Activated CD8-positive, alpha-beta T cell treated with anti-CD3 and anti-CD28 coated beads for 36 hours (primary cell): ENCODE data around the gene TFCP2L1. TPM values are rescaled to one million over a fixed set of nuclear protein-coding genes. Genes with fewer than 3 reads are reported as not detected.

Source experiments
- ATAC-seq: fragments of 200-7000 bp; cut with Tn5 transposase; one replicate; pipeline ENCODE4 v1.10.0; 2021; ENCODE audit warnings: mild to moderate bottlenecking, moderate library complexity
- CTCF ChIA-PET: fragments of 350-600 bp; sonication (Branson Sonifier 250); formaldehyde crosslinking; loops from one replicate; lab custom pipeline; 2021; ENCODE audit warnings: antibody characterized with exemption; lab: Charles Lee
- POLR2A ChIA-PET: fragments of 350-600 bp; sonication (Branson Sonifier 250); formaldehyde crosslinking; loops from one replicate; lab custom pipeline; 2021; ENCODE audit warnings: antibody characterized with exemption; lab: Charles Lee
- DNase-seq: peaks from one replicate; pipeline ENCODE4 v3.0.0-alpha.2; 2020
- H3K27ac Mint-ChIP-seq: one replicate; pipeline ENCODE4 v1.8.0; 2021; ENCODE audit warnings: mild to moderate bottlenecking, mixed read lengths
- H3K27me3 Mint-ChIP-seq: one replicate; pipeline ENCODE4 v1.8.0; 2021; ENCODE audit warnings: mixed read lengths
- H3K36me3 Mint-ChIP-seq: one replicate; pipeline ENCODE4 v1.8.0; 2021; ENCODE audit warnings: low read depth, mixed read lengths
- H3K4me1 Mint-ChIP-seq: one replicate; pipeline ENCODE4 v1.8.0; 2021; ENCODE audit warnings: low read depth, mixed read lengths
- H3K4me3 Mint-ChIP-seq: one replicate; pipeline ENCODE4 v1.8.0; 2021; ENCODE audit warnings: mild to moderate bottlenecking, moderate library complexity, mixed read lengths
- H3K9me3 Mint-ChIP-seq: one replicate; pipeline ENCODE4 v1.8.0; 2021; ENCODE audit warnings: mixed read lengths
- CTCF ChIP-seq: fragments of 200-600 bp; IDR thresholded peaks from one replicate; pipeline ENCODE4 v1.8.0; 2022; ENCODE audit warnings: antibody characterized with exemption, mild to moderate bottlenecking
- intact Hi-C: fragments of 100-400 bp; cut with micrococcal nuclease; formaldehyde crosslinking; loops from one replicate; pipeline ENCODE4 v1.10.0; 2022
- total RNA-seq, 2 experiments: library from RNA; stranded (reverse); gene quantifications; one replicate each; pipeline ENCODE4 v1.2.3, GENCODE V29; 2021

The TFCP2L1 gene
- total RNA-seq, 2 experiments from 2014 or later, result 0.04 TPM; not detected in 1

- H3K27me3 Mint-ChIP-seq, result no peaks in the 10 kb centered on the region
- H3K9me3 Mint-ChIP-seq, result no peaks in the 10 kb centered on the region
- H3K4me3 Mint-ChIP-seq, result no peak overlapping the region
- ChIA-PET POLR2A (no interaction called here), CTCF (no interaction called here)
- no peaks in the 10 kb centered on the region for H3K36me3 Mint-ChIP-seq
- H3K27ac Mint-ChIP-seq, result no peak overlapping the region
- ATAC-seq (no peak), DNase-seq (no peak)
- intact Hi-C loops, result no loop called here
- H3K4me1 Mint-ChIP-seq, result no peaks in the 10 kb centered on the region
- TF ChIP-seq CTCF, result no peak
Measured at GRCh38 chr2:121187351-121187981, 97.5 kb downstream of the TFCP2L1 start.

DNA sequence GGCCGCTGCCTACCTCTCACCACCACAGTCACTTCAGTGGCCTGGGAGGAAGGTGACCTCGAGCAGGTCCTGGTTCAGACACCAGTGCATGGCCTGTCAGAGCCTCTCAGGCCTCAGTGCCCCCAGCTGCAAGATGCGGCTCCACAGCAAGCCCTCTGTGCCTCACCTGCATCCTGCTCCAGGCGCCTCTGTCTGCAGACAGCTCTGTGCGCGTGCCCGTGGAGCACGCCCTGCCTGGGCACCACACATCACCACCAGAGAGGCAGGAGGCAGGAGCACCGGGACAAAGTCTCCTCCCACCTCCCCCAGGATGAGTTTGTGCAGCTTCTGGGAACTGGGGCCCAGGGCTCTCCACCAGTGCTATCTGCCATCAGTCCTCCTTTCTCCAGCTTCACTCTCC is 98.7 kb downstream of the TFCP2L1 start:
- ATAC-seq (no peak), DNase-seq (no peak)
- no peak overlapping the region for H3K4me3 Mint-ChIP-seq
- ChIA-PET CTCF (no interaction called here), POLR2A (no interaction called here)
- TF ChIP-seq CTCF, result no peak
- H3K27me3 Mint-ChIP-seq, result no peaks in the 10 kb centered on the region
- H3K4me1 Mint-ChIP-seq, result no peaks in the 10 kb centered on the region
- H3K27ac Mint-ChIP-seq, result no peak overlapping the region
- no peaks in the 10 kb centered on the region for H3K36me3 Mint-ChIP-seq
- H3K9me3 Mint-ChIP-seq, result no peaks in the 10 kb centered on the region
- intact Hi-C loops, result no loop called here

- intact Hi-C loops, result no loop called here
- Mint-ChIP-seq H3K9me3 (no peaks in the 10 kb centered on the region), H3K4me3 (no peak overlapping the region), H3K4me1 (no peaks in the 10 kb centered on the region), H3K27me3 (no peaks in the 10 kb centered on the region), H3K27ac (no peak overlapping the region), H3K36me3 (no peaks in the 10 kb centered on the region)
- CTCF ChIA-PET, result interaction anchor here (0.8 kb wide), 1 partner anchor 57 kb away, joined by 3 read pairs; no protein-coding TSS in a partner anchor
- POLR2A ChIA-PET, result no interaction called here
- DNase-seq, result no peak
- no peak for TF ChIP-seq CTCF
- ATAC-seq, result no peak
Measured at GRCh38 chr2:121185571-121186074, 99.4 kb downstream of the TFCP2L1 start.

- no peak for TF ChIP-seq CTCF
- Mint-ChIP-seq H3K9me3 (no peaks in the 10 kb centered on the region), H3K27ac (no peak overlapping the region), H3K4me3 (no peak overlapping the region), H3K4me1 (no peaks in the 10 kb centered on the region), H3K36me3 (no peaks in the 10 kb centered on the region), H3K27me3 (no peaks in the 10 kb centered on the region)
- intact Hi-C loops, result no loop called here
- CTCF ChIA-PET, result interaction anchor here (0.8 kb wide), 1 partner anchor 57 kb away, joined by 3 read pairs; no protein-coding TSS in a partner anchor
- POLR2A ChIA-PET, result no interaction called here
- DNase-seq, result no peak
- no peak for ATAC-seq
Measured at GRCh38 chr2:121185111-121185510, 99.9 kb downstream of the TFCP2L1 start.

- Mint-ChIP-seq H3K27ac (no peak overlapping the region), H3K36me3 (no peaks in the 10 kb centered on the region), H3K27me3 (no peaks in the 10 kb centered on the region), H3K9me3 (no peaks in the 10 kb centered on the region), H3K4me1 (no peaks in the 10 kb centered on the region), H3K4me3 (no peak overlapping the region)
- POLR2A ChIA-PET, result no interaction called here
- no peak for TF ChIP-seq CTCF
- no peak for DNase-seq
- CTCF ChIA-PET, result no interaction called here
- ATAC-seq, result no peak
- intact Hi-C loops, result no loop called here
Measured at GRCh38 chr2:121184248-121184862, 100.6 kb downstream of the TFCP2L1 start.
